HG03103 (cell line): ENCODE data around the gene FAAP20.

ENCODE experiments used
- ATAC-seq: cut with Tn5 transposase; IDR thresholded peaks from one replicate; pipeline ENCODE4 v1.9.1; 2021; ENCODE audit warnings: low read depth; ENCODE audit not compliant: unreplicated experiment

FAAP20 gene

GRCh38 chr1:2141025-2141424, 53.5 kb downstream of the FAAP20 start:
- no peak for ATAC-seq
